GM21619 (cell line): ENCODE results near the gene FCF1.
A peak's percentile ranks its signal among the peaks of the same experiment; 100 is the strongest.

Experiments used
- ATAC-seq: cut with Tn5 transposase; IDR thresholded peaks from one replicate; pipeline ENCODE4 v1.9.1; 2021; ENCODE audit not compliant: unreplicated experiment

FCF1 gene, protein sequence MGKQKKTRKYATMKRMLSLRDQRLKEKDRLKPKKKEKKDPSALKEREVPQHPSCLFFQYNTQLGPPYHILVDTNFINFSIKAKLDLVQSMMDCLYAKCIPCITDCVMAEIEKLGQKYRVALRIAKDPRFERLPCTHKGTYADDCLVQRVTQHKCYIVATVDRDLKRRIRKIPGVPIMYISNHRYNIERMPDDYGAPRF

DNA sequence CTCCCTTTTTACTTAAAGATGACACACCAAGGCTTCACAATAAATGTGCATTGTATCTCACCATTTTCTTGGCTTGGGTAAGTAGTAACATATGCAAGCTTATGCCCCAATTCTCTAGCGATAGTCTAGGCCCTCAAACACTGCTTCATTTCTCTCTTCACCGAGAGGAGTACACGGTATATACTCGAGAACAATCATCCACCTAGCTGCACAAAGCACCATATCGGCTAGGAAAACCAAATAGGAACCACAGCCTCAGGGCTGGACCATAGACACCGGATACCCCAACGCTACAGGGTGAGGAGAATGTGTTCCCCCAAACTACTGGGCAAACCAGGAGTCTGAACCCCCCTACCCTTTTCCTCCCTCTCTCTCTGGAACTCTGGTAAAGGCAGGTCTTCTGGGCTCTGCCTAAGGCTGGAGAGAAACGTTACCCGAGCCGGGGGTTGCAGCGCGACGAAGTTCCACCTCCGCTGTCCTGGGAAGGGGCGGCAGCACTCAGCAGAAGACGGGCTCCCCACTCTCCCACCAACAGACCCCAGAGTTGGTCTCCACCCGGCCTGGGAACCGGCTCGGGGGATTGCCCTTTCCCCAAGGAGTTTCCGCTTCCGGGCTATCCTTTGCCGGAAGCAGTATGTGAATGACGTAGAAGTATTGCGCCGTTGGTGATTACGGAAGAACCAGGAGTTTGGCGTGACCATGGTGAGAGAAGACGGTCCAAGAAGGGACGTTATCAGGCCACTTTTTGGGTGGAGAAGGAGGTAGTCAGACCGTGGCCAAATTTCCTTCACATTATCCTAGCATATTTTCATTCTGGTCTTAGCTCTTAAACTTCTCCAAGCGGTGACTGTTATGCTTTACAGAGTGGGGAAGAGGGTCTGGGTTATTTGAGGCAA is at the start of gene FCF1, which contains the start of gene AREL1:
FCF1 (plus strand) TSS at position 646 of the 896 bp plus-strand sequence; CDS start at position 700, 54 bp downstream.
AREL1 (minus strand) TSS at position 582 of the 896 bp plus-strand sequence. CDS start 27,465 bp downstream, outside the sequence.
- peak; percentile 93 for ATAC-seq

DNA sequence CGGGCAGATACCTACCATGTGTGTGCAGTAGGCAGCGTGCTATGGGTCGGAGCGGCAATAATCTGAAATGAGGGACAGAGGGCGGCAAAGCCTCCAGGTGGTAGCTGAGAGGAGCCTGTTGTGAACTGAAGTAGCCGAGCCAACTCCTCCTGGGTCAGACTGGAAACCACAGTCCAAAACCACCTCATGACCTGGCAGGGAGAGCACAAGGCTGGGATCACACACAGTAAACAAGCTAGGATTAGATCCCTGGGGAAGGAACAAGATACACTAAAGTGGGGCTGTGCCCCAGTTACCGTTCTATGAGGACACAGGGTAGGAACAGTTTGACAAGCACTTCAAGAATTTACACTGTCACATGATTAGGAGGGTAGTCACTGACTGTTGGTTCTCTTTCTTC is 49.1 kb upstream of the FCF1 start:
- no peak for ATAC-seq

DNA sequence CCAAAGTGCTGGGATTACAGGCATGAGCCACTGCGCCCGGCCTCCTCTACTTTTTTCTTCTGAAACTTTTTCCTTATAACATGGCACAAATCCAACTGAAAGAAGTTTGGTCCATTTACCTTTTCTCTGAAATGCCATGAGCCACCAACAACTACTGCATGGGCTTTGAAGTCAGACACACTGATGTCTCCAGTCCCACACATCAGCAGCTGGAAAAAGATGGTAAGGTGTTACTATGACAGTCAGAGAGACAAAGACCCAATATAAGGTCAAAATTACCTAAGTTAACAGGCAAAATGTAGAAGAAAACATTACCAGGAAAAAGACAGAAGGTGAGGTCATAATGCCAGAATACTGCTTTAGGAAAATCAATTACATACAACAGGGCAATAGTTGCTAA is 48.2 kb upstream of the FCF1 start:
- ATAC-seq: no peak

DNA sequence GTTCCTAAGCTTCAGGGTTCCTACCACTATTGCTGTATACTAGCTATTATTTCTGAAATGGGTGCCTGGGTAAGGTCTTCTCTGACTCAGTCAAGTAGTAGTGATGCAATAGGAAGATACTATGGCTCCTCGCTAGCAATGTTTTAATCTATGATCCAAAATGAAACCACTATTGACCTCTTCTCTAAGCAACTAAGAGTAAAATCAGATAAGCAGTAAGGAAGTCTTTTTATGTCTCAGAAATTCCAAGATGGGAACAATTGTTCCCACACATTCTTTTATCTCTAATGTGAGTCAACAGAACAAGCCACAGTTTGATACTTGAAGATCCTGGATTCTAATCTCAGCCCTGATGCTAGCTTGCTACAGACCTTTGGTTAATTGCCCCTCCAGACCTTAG is 45.2 kb upstream of the FCF1 start:
- no peak for ATAC-seq

DNA sequence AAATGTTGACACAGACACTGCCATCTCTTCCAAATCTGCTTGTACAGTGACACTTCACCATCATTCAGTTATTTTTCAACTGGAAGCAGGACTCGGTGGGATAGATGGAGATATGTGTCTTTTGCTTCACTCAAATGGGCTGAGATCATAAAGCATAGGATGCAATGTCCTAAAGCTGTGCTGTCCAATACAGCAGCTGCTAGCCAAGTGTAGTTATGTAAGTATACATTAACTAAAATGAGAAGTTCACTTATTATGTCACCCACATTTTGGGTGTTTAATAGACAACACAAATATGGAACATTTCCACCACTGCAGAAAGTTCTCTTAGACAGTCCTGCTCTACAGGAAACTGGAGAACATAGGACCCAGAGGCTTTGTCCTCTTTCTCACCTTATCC is 43.7 kb upstream of the FCF1 start:
- no peak for ATAC-seq

DNA sequence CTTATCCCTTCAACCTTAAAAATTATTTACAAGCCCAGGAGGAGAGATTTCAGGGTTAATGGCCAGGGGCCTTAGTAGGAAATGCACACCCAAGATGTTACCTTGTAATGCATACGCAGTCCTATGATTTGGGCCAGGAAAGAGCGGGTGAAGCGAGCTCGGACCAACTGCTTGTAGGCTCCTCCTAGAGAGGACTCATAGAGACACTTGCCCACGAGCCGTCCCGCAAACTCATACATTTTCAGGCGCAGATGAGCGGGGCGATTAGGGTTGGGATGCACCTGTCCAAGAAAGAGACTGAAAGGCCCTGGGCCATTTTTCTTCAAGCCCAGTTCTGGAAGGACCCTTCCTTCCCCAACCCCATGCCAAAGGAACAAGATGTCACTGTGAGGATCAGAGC is 43.1 kb upstream of the FCF1 start:
- ATAC-seq: no peak

DNA sequence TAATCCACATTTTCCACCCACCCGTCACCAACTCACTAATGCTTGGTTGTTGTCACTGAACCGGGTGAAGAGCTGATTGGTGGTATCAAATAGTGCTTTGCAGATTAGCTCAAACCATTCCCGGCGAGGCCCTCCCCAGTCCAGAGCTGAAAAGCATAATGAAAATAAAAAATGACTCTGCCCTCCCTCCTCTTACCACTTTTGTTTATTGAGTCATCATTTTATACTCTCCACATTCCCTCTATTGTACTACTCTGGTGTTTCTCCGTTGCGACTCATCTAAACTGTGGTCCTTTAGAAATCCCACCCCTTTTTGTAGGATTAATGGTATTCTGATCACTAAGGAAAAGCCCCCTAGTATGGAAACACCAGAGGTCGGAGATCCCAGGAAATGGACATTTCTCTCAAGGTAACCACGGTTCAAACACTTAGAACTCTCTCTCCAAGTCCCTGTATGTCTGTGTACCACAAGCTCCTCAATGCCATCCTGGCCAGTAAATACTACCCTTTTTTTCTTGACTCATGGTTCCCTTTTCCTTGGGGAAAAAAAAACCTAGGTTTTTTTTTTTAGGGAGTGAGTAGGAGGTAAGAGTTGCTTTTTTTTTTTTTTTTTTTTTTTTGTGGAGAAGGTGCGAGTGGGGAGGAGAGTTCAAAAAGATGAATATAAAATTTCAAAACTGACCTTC is 42.1 kb upstream of the FCF1 start:
- no peak for ATAC-seq

DNA sequence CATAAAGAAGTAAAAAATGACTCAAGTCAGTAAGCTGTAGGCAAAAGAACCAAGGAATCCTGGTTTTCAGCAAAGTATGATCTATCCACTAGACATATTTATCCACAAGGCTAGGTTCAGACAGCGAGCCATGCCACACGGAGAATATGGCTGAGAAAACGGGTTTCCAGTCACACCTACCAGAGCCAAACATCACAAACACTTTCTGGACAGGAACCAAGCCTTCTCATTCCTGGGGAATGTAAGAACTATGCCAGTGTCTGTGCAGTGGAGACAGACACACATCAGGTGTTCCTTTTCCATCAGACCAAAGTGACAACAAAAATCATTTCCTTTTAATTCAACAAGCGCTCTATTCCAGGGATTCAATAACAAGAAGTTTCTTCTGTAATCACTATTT is 41.2 kb upstream of the FCF1 start:
- no peak for ATAC-seq

DNA sequence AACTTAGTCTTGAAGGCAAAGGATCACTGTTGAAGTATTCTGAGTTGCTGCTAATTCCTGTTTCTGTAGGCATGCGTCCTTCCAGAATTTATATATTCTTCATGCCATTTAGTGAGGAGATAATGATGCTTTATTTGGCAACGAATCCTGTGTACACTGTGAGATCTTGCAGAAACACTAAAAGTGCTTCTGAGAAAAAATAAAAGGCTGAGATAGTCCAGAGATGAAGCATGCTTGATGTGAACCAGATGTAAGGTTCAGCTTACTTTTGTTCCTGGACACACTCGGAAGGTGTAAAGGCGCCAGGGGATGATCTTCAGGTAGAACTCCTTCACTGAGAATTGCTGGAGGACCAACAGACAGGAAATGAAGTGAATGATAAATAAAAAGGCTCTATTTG is 39.2 kb upstream of the FCF1 start:
- no peak for ATAC-seq

DNA sequence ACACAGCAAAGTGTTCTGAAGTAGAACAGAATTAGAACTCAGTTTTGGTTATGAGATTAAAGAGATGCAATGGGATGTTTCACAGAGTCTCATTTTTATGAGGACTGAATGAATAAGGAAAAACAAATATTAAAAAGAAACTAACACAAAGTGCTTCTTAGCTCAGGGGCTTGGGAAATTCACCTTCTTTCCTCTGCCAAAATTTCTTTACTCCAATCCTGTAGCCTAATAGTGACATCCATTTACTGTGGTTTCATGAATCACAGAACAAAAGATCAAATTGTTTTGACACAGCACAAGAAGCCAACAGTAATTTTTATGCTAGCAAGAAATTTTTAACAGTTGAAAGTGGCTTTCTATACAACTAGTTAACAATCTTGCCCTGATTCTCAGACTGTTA is 37.7 kb upstream of the FCF1 start:
- no peak for ATAC-seq

DNA sequence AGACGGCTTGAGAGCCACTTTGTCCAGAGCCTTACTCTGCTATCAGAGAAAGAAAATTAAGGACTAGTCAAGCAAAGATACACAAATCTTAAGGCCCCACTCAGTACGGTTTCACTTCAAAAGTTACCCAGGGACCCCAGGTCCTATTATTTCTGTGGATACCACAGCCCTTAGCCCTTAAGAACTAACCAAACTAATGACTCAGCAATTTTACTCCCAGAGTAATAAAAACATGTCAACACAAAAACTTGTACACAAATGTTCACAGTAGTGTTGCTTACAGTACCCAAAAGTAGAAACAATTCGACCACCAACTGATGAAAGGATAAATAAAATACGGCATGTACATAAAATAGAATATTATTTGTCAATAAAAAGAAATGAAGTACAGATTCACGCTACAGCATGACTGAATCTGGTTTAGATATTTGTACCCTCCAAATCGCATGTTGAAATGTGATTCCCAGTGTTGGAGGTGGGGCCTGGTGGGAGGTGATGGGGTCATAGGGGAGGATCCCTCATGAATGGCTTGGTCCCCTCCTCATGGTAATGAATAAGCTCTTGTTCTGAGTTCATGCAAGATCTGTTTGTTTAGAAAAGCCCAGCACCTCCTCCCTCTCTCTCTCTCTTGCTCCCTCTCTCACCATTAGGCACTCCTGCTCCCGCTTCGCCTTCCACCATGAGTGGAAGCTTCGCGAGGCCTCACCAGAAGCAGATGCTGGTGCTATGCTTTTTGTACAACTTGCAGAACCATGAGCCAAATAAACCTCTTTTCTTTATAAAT is 30.6 kb upstream of the FCF1 start:
- no peak for ATAC-seq

DNA sequence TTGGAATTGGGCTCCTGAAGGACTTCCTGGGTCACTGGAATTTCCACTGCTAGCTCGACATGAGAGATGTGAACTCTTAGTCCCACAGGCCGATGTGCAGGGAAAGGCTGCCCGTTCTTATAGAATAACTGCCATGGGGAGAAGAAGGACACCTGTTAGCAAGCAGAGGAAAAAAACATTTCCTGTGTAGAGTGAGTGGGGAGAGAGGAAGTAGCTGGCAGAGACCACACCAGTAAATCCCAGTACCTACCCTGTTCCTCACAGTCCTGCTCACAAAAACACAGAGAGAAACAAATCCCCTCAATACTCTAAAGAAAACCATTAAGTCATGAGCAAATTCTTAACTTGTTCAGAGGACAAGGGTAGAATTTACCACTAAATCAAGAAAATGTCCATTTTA is 29.5 kb upstream of the FCF1 start:
- ATAC-seq: no peak

DNA sequence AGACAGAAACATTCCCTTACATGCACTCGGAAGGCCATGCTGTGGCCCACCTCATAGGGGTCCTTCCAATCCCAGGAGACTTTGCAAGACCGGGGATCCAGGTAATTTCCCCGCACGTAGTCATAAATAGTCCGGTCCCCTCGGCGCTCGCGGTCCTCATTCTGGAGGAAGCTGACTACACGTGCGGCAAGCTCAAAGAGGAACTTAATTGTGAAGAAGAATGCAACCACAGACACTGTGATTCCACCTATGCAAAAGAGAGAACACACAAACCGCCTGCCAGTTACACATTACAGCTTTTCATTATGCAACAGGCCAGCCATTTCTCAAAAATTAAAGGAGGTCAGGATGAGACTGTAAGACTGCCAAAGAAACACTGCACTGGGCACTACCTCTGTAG is 28.5 kb upstream of the FCF1 start:
- ATAC-seq: peak; percentile 53

DNA sequence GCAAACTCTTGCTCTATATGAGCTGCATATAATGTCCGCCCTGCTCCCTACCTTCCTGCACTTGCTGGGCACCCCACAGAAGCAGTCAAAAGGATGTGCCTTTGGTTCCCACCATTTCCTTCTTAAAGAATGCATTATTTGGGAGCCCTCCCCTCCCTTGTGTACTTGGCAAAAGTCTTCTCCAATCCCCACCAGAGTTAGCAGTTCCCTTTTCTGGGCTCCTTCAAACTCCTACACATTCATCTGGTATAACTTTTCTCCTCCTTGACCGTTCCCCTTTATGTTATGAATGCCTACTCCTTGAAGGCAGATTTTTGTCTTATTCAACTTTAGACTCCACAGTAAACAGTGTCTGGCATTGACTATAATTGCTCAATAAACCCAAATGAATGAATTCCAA is 27.9 kb upstream of the FCF1 start:
- no peak for ATAC-seq

DNA sequence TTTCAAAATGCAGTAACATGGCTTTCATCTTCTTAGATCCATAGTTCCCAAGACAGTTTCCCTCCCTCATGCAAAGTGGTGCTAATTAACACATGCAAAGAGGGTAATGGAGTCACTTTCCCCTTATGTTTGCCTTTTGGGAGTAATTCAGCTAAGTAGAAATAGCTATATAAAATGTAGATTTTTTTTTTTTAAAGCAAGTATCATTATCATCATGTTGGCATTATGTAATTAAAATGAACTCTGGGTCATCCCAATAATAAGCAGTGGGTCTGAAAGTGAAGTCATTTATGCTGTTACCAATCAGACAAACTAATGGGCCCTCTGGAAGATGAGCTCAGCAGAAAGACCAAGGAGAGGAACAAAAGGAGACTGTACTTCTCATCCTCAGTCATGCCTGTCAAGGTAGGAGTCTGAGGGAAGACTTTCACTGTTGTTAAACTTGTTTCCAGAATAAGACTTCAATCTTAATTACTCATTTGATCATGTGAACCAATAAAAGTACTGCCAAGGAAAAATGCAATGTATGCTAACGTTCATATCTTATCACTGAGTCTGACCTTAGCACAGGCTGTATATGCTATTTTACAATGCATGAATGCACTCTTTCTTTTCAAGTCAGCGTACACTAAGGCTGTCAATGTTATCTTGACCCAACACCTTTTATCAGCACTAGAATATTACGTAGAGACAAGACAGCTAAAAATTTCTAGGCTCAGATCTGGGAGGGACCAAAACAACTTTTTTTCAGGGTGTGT is 26.8 kb upstream of the FCF1 start:
- ATAC-seq: no peak

DNA sequence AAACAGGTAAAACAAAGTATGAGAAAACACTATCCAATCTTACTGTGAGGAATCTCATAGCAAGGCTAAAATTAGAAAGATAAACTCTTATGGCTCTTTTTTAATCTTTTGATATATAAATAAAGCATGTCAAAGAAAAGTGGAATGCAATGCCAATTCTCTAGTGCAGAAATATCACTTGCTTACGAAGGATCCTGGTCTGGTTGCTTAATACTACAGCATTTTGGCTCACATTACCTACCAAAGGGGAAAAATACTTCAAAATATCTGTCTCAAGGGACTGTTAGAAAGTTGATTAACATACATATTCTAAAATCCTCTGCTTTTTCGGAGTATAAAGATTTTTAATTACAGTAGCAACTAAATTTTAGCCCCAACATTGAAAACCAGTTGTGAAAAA is 21.5 kb upstream of the FCF1 start:
- no peak for ATAC-seq

DNA sequence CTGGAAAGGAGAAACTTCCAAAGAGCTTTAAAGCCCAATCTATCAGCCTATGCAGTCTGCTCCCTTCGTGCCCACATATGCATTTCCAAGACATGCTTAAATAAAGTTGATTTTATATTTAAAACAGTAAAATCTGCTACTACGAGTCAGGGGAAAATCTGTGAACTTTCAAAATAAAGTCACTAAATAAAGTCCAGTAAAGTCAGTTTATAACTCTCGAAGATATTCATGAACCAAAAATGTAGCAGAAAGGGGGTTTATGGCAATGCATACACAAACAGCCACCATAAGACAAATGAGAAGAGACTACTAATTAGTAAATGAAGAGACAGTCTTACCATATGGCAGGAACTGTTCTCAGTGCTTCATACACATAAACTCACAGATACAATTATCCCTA is 19.8 kb upstream of the FCF1 start:
- ATAC-seq: no peak

DNA sequence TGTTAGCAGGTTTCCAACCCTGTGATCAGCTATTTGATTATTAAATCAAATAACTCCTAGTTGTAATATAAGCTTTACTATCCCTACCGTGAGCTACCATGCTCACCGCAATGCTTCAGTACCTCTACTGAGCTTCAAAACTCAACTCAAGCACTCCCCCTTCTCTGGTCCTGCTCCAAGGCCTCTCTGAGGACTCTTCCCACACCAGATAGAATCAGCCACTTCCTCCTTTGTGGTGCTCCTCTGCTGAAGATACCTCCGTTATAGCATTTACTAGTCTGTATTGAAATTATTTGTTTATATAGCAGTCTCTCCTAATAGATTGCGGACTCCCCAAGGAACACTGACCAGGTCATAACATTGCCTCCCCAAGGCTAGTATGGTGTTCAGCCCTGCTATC is 17.5 kb upstream of the FCF1 start:
- ATAC-seq: no peak

DNA sequence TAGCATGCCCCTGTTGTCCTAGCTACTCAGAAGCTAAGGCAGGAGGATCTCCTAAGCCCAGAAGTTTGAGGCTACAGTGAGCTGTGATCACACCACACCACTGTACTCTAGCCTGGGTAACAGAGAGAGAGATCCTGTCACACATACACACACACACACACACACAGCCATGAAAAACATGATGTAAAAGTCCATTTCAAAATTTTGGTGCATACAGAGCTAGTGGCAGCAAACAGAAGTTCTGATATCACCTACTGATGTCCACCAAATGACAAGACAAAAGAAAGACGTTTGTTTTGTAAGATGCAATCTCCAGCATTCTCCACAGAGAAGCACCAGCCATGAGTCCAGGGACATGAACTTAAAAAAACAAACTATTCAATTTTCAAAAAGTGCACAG is 15.9 kb upstream of the FCF1 start:
- ATAC-seq: no peak

DNA sequence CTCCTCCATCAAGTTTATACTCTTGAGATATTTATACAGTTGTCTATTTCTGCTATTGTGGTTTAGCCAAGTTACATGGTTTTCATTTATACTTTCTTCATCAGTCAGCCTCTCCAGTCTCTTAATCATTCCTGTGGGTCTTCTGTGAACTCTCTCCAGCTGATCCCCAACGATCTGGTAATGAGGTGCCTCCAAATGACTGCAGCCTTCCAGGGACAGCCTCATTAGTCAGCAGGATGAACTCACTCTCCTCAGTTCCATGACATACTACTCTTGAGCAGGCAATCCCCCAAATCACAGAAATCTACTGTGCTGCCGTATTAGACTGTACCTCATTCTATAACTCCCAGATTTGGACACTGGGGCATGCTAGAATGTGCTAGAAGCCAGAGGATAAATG is 15.4 kb upstream of the FCF1 start:
- ATAC-seq: no peak
